ENCODE measurements around the gene CDKAL1.
"Not testable (repeated sequence)": the region's sequence is repeated elsewhere in the genome, so short reads cannot be mapped to it uniquely, and the experiment has no call there.

CDKAL1 gene

DNA sequence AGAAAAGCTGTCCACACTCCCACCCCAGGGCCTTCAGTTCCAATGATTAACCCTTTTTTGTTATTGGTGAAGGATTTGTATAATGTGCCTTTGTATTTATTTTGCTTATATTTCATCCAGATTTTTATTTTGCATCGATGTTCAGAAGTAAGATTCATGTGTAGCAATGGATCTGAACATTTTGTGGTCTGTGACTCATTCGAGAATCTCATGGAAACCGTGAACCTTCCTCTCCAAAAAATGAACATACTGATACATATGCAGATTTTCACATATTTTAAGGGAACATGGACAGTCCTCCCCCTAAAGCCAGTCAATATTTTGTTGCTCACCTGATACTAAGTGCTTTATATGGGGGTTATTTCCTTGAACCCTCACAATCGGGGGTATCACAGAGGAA lies 637.5 kb downstream of the CDKAL1 start:
- no peak for DNase-seq (ENCODE audit: low read depth, low spot score)

DNA sequence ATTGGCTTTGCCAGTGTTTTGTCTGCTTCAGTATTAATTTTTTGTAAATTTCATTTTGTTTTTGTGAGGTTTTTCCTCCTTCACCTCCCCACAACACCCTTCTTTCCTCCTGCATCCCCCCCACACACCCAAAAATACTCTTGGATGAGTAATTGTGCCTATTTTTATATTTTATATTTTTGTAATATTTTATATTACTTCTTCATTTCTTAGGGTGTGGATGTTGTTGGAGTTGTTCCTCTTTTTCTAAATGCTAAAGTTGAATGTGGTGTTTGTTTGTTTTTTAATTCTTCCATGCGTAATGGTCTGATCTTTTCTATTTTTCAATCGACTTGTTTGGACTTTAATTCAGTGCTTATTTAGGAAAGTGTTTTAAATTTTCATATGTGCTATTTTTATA lies 638.8 kb downstream of the CDKAL1 start:
- no peak for DNase-seq (ENCODE audit: low read depth, low spot score)

DNA sequence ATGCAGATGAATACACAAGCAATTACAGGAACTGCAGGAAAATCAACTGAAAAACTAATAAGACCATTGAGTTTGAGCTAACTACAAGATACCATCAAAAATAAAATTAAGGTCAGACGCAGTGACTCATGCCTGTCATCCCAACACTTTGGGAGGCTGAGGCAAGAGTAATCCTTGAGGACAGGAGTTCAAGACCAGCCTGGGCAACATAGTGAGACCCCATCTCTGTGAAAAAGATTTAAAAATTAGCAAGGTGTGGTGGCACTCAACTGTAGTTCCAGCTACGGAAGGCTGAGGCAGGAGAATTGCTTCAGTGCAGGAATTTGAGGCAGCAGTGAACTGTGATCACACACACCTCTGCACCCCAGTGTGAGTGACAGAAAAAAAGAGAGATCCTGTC lies 639.4 kb downstream of the CDKAL1 start:
- no peak for DNase-seq (ENCODE audit: low read depth, low spot score)

DNA sequence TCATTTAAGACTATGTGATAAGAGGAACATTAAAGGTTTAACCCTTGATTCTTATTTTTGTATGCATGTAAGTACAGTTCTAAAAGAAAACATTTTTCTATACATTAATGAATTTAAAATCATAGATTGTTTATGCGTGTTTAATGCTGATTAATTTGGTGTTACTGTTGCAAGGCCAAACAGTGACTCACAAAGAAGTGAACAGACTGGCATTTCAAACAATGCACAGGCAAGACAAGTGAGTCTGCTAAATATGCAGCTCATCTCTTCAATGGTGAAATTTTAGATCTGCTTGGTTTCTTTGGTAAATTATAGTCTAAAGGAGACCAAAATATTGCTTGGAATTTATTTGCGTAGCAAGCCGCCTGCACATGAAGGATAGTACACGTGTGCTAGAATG lies 641.9 kb downstream of the CDKAL1 start:
- DNase-seq (ENCODE audit: low read depth, low spot score), result no peak

DNA sequence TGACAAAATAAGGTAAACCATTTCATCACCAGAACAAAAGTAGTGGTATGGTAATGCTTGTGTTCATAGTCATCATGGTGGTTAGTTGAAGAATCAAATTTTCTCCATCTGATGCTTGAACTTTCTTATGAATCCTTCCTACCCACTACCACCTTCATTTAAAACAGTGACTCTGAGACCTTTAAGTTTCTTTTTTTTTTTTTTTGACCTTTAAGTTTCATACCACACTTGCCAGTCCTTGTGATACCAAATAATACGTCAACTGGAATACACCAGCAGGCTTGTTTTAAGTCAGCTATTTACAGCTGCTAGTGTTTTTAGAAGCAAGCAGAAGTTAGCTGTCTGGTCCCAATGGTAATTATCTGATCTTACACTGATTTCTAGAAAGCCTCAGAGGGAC lies 645.9 kb downstream of the CDKAL1 start:
- DNase-seq (ENCODE audit: low read depth, low spot score), result no peak

DNA sequence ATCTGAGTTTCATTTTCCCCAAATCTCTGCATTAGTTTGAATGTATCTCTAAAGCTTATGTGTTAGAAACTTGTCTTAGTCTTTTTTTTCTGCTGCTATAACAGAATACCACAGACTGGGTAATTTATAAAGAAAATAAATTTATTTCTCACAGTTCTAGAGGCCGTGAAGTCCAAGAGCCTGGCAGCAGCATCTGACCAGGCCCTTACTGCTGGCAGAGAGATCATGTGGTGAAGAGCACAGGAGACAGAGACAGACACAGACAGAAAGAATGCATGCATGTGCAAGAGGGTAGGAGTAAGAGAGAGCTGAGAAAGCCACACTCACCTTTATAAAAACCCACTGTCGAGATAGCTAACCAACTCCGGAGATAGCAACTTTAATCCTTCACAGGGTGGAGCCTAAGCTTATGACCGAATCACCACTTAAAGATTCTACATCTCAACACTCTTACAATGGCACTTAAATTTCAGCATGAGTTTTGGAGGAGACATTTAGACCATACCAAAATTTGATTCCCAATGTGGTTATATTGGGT lies 646.6 kb downstream of the CDKAL1 start:
- DNase-seq (ENCODE audit: low read depth, low spot score), result no peak

DNA sequence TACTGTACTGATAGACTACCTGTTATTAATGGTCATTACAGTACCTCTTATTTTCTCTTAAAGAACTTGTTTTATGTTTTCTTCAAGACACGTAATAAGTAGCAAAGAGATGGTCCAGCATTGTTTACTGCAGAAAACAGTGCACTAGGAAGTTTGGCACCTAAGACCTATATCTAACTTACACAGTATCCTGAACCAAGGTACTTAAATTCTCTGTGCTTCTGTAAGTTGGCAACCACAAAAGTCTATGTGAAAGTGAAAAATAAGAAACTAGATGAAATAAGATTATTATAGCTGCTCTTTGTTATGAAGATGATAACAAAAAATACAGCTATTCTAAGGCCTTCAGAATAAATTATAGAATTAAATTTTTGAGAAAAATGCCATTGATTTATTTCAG lies 647.6 kb downstream of the CDKAL1 start:
- DNase-seq (ENCODE audit: low read depth, low spot score), result no peak

DNA sequence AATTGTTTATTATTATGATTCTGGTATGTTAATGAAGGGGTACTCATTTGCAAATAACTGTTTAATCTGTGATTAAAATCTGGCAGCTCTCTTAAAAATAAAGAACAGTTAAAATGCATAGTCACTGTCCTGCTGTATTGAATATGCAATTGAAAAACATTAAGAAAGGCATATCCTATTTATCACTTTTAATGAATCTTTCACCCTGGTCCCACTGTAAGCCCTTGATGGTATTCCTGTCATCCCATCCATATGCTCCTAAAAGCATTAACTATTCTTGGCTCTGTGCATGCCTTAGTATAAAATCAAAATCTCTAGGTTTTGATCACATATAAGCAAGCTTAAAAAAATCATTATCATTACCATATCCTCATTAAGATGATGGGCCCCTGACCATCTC lies 648.3 kb downstream of the CDKAL1 start:
- DNase-seq (ENCODE audit: low read depth, low spot score), result no peak

DNA sequence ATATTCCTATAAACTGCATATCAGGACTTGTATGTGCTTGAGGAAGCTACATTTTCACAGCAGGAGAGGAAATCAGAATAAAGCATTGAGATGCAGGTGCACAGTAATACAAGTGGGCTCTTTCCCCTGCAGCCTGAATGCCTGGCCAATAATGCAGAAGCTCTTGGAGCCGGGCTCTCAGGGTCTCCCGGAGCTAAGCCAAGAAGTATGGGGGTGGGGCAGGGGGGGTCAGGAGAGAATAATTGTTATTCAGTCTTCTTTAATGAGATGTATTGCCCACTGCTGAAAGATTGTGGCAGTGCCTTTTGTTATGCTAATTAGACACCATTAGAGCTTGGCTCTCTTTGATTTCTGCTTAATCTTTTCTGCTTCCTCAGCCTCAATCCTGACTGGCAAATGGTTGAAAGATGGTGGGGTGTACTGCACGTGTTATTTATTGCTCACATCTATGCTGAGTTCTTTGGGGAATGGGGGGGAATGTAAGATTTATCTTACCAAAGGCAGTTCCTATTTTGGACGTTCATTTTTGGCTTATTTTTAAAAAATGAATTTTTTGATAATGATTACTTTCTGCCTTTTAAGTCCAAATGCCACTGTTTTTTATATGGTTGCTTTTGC lies 651.7 kb downstream of the CDKAL1 start:
- DNase-seq (ENCODE audit: low read depth, low spot score), result no peak

DNA sequence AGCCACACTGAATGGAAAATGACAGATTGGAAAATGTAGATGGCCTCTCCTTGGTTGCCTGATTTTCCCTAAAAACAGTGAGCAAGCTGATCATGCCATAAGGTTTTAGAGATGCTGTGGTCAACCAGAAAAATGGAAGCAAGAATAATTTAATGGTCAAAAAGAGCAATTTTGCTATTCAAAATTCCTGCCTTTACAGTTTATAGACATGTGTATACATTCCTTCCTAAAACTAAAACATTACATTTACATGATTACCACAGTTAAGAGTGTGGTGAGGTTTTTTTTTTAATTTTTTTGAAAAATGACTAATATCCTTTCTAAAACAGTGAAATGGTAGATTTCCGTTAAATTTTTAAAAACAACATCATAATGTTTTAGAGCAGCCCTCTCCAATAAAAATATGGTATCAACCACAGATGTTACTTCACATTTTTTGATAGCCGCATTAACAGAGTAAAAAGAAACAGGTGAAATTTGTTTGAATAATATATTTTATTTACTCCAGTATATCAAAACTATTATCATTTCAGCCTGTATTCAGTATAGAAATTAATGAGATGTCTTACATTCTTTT lies 652.3 kb downstream of the CDKAL1 start:
- DNase-seq (ENCODE audit: low read depth, low spot score), result no peak

DNA sequence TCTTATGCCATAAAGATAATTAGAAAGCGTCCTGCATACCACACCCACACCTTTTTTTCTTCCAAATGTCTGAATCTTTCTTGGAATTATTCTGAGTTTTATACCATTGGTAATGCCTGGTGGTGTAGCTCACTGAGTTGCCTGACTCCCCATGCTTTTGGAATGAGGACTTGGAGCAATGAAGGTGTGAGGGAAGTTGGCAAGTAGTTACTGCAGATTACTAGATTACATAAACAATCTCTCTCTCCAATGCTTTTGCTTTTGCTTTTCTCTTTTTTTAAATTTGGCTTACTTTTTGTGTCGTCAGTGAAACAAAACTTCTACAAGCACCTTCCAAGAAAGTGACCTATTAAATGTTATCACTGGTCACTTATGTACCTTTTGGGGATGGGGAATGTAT lies 653.2 kb downstream of the CDKAL1 start:
- no peak for DNase-seq (ENCODE audit: low read depth, low spot score)

DNA sequence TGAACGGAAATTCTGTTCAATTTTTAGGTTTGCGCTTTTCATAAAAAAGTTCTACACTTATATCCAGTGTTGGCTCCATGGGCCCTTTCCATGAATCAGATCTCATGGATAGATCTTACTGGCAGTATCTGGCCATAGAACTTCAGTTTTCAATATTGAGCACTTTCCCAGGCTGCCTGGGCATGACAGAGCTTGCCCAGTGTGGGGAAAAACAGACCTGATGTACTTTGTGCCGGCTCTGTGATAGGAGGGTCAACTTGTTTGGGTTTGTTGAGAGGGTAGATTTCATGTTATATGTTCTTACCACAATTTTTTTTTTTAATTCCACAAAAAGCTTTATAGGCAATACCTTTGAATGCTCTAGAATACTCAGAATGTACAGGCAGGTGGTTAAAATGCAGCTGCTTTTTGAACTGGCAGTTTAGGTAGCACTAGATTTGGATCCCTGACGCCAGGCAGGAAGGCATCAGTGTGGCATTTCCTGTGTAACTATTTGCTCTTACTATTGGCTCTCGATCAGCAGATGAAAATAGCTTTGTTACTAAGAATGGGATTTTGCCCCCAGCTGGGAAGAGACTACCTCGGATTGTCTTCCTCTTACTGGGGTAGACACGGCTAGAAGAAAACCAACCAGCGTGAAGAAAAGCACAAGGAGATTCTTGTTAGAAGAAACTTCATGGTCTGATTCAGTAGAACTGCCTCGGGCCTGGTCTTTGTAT lies 654.4 kb downstream of the CDKAL1 start:
- DNase-seq (ENCODE audit: low read depth, low spot score), result no peak

DNA sequence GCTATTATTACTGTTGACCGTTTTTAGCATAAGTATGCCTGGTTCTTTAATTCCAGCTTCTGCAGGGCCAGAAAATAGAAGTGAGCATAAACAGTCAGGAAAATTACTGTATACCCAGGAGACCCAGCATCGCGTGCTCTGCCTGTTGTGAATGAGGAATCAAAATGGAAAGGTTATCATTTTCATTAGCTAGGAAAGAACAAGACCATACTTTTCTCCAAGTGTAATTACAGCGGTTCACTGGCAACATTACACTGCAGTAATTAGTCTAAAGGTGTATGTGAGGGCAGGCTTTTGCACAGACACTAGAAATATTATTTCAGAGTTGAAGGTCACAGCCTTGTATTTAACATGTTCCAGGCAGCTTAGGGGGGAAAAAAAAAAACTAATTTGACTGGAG lies 655.5 kb downstream of the CDKAL1 start:
- no peak for DNase-seq (ENCODE audit: low read depth, low spot score)

DNA sequence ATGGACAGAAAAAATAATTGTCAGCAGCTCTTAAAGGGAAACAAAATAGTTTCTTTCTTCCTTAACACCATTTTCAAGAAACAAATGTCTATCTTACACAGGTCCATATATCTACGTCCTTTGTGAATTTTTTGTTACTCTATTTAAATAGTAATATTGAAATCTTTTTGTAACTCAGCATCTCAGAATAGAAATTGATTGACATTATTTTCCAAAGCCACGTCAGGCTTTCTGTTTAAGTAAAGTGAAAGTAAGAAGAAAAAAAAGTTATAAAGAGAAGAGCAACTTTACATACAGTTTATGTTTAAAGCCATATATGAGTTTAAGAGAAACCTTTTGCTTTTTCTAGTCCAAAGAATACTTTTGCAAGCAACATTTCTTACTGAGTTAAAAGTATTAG lies 656.4 kb downstream of the CDKAL1 start:
- DNase-seq (ENCODE audit: low read depth, low spot score), result no peak

DNA sequence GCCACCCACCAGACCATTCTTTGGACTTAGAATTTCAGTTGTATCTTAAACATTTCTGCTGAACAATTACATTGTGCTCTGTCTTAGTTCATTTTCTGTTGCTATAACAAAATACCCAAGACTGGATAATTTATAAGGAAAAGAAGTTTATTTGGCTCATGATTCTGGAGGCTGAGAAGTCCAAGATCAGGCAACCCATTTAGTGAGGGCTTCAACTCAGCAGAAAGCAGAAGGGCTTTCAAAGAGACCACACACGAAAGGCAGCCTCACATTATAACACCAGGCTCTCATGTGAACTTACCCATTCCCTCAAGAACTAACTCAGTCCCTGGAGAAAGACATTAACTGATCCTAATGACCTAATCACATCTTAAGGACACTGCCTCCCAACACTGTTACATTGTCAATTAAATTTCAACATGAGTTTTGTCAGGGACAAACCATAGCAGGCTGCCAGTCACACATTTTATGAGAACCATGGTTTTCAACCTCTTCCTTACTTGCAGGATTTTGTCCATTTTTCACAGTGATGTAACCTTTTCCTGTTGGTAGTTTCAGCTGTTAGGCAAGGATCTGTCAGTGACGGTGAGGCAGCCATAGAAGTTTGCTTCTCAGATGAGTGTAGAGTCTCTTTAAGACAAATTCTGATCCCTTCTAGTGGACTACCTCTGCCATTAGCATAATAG lies 659.7 kb downstream of the CDKAL1 start:
- DNase-seq (ENCODE audit: low read depth, low spot score), result no peak

DNA sequence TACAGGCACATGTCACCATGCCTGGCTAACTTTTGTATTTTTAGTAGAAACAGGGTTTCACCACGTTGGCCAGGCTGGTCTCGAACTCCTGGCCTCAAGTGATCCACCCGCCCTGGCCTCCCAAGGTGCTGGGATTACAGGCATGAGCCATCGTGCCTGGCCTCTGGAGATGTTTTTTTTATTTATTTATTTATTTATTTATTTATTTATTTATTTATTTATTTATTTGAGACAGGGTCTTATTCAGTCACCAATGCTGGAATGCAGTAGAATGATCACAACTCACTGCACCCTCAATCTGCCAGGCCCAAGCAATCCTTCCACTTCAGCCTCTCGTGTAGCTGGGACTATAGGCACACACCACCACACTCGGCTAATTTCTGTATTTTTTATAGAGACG lies 661.0 kb downstream of the CDKAL1 start:
- DNase-seq (ENCODE audit: low read depth, low spot score), result not testable (repeated sequence)

DNA sequence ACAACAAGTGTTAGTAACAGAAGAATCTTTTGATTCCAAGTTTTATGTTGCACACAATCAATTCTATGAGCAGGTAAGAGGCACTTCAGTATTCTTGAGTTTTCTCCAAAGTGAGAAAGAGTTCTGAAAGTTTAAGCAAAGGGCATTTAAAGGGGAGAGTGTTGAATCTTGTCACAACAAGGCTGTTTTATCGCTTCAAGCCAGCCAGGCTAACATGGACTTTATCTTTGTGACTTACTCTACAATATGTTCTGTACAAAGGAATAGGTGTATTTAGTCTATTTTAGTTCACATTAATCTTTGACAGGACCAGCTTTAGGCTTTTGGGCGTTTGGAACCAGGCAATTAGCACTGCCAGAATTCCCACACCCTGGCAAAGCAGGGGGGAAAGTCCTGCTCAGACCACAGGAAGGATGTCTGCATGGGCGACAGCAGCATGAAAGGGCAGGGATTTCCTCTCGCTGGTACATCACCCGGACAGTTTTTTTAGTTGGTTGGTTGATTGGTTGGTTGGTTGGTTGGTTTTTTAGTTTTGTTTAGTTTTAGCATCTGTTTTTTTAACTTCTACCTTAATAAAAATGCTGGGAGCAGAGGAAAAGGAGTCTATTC lies 663.9 kb downstream of the CDKAL1 start:
- DNase-seq (ENCODE audit: low read depth, low spot score), result no peak

DNA sequence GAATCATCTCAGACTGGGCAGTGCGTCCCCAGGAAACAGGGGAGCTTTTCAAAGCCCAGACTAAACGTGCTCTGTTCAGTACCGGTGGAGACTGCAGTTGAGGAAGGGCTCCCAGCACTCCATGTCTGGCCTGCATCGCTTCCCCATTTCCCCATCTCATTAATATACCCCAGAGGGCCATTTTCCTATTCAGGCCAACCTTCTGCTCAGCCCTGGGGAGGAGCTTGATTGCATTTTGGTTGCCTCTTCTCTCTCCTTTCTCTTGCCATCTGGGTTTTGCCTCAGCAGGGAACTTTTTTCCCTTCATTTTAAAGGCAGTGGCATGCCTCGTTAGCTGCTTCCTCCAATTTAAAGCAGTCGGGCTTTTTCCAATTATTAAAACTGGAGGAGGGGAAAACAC lies 665.0 kb downstream of the CDKAL1 start:
- DNase-seq (ENCODE audit: low read depth, low spot score), result no peak

DNA sequence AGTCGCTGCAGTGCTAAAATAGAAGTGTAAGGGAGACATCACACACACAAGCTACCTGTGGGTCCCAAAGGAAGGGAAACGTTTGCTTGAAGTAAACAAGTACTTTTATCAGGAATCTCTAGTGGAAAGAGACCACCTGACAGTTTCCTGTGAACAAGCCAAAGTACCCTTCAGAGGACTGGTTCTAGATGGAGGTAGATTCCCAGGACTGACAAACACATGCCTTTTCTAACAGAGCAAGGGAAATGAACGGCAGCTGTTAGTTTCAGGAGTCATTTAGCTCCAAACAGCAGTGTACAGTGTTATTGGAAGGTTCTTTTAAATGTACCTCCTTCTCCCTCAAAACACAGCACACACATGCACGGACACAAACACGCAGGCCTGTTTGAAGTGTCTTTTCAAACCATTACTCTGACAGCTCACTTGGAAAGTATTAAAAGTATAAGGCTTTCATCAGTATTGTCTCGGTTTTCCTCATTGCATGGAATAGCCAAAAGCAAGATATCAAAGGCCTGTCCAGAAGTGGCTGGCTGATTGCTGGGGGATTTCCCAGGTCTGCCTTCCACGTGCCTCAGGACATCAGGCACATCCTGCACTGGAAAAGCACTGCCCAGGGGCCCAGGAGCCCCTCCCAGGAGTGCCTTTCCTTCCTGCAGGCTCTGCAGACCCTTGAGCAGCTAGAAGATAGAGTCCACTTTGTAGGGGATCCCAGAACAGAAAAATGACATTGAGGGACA lies 666.0 kb downstream of the CDKAL1 start:
- DNase-seq (ENCODE audit: low read depth, low spot score), result no peak

DNA sequence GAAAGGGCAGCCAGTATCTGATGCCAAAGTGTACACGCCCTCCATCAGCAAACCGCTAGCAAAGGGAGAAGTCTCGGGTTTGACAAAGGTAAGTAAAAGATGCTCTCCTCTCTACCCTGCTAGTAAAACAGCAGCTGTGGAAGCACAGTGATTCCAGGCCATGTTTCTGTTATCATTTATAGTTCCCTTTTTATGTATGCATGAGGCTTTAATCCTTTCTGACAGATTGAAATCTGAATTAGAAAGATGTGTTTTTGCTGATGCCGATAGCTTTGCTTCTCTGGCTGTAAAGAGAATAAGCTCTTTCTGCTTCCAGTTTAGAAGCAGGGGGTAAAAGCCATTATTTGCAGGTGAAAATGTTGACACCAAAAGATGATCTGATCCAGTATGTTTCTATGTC lies 666.9 kb downstream of the CDKAL1 start:
- DNase-seq (ENCODE audit: low read depth, low spot score), result no peak

DNA sequence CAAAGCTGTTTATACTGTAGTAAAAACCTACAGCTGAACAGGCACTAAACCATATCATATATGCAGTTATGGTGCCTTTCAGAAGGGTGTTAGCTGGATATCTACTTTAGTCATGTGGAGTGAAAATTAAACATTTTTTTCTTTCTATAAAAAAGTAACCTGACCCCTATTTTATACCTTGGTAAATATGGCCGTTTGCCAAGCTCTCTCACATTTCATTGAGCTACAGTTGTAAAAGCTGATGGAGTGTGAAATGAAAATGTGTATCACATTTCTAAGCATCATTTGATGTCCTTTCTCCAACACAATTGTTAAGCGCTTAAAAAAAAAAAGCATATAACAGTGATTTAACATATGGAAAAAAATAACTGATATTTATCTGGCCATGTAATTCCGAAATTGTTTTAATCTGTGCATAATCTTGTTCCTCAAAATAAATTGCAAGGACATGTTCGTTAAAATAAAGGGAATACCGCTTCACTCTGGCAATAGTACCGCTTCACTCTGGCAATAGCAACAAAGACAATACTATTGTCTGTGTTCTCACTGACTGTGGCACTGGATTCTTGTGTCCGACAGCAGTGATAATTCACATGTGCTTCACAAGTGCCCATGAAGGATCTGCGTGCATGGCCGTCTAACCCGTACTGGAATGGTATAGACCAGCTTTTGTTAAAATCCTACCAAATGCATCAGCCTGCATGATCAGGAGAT lies 667.5 kb downstream of the CDKAL1 start:
- no peak for DNase-seq (ENCODE audit: low read depth, low spot score)
